ENCODE measurements around the gene PPP4R3B. TPM values are rescaled to one million over a fixed set of nuclear protein-coding genes. Genes with fewer than 3 reads are reported as not detected.

Gene PPP4R3B
- total RNA-seq = 10 to 100 TPM; 41.6 to 57.7 TPM
- 10 to 100 TPM; 17.4 to 20.3 TPM for polyA plus RNA-seq

DNA sequence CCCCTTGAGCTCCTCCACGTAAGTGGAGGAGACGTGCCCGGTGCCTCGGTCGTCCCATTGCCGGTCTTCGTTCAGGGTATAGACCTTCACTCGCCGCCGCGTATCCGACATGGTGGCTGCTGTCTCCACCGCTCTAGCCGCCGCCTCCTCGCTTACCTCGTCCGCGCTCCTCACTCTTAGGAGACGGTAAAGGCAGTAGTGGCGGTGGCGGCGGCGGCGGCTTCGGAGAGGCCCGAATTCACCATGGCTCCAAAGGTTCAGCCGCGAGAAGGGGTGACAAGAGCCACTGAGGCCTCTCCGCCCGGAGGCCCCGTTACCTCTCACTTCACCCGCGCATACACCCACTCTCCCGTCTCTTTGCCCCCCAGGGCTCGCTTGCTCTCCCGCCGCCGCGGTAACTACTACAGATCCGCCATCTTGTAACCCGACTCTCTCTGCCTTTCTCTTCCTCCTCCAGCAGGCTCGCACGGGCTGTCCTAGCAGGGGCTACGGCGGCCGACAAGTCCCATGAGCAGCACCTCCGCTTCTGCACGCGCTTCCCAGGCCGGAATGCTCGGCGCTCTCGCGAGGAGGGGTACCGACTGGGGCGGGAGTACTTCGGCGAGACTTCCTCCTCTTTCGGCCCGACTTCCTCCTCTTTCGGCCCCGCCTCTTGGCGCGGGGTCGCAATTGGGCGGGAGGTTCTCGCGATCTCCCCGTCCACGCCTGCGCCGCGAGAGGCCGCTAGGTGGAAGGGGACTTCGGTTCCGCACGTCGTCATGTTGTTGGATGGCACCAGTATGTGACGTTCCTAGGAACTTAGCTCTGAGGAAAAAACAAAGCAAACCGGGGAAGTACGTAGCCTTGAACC, at the start of gene PPP4R3B:
Gene PPP4R3B, minus strand, starts transcription at position 448 of the 850 bp plus-strand sequence. Its CDS starts 337 bp downstream, at position 111.
- peaks cover 6 to 37% (median 26%) of the 10 kb centered on the region in 4 donors for H3K4me1 ChIP-seq (ENCODE audit: control insufficient read depth in 4 of 4, insufficient read depth in 4 of 4, low read length in 3 of 4)
- TF ChIP-seq, protein P1, sequence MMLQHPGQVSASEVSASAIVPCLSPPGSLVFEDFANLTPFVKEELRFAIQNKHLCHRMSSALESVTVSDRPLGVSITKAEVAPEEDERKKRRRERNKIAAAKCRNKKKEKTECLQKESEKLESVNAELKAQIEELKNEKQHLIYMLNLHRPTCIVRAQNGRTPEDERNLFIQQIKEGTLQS (IDR thresholded peaks at IDR 0.05) = peak; percentile 73
- TF ChIP-seq, protein P2, sequence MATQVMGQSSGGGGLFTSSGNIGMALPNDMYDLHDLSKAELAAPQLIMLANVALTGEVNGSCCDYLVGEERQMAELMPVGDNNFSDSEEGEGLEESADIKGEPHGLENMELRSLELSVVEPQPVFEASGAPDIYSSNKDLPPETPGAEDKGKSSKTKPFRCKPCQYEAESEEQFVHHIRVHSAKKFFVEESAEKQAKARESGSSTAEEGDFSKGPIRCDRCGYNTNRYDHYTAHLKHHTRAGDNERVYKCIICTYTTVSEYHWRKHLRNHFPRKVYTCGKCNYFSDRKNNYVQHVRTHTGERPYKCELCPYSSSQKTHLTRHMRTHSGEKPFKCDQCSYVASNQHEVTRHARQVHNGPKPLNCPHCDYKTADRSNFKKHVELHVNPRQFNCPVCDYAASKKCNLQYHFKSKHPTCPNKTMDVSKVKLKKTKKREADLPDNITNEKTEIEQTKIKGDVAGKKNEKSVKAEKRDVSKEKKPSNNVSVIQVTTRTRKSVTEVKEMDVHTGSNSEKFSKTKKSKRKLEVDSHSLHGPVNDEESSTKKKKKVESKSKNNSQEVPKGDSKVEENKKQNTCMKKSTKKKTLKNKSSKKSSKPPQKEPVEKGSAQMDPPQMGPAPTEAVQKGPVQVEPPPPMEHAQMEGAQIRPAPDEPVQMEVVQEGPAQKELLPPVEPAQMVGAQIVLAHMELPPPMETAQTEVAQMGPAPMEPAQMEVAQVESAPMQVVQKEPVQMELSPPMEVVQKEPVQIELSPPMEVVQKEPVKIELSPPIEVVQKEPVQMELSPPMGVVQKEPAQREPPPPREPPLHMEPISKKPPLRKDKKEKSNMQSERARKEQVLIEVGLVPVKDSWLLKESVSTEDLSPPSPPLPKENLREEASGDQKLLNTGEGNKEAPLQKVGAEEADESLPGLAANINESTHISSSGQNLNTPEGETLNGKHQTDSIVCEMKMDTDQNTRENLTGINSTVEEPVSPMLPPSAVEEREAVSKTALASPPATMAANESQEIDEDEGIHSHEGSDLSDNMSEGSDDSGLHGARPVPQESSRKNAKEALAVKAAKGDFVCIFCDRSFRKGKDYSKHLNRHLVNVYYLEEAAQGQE (IDR thresholded peaks at IDR 0.05) = peak; percentile 85
- peak; percentile 52 to 62 for TF ChIP-seq RXRA (IDR thresholded peaks at IDR 0.05)
- TF ChIP-seq, protein P3, sequence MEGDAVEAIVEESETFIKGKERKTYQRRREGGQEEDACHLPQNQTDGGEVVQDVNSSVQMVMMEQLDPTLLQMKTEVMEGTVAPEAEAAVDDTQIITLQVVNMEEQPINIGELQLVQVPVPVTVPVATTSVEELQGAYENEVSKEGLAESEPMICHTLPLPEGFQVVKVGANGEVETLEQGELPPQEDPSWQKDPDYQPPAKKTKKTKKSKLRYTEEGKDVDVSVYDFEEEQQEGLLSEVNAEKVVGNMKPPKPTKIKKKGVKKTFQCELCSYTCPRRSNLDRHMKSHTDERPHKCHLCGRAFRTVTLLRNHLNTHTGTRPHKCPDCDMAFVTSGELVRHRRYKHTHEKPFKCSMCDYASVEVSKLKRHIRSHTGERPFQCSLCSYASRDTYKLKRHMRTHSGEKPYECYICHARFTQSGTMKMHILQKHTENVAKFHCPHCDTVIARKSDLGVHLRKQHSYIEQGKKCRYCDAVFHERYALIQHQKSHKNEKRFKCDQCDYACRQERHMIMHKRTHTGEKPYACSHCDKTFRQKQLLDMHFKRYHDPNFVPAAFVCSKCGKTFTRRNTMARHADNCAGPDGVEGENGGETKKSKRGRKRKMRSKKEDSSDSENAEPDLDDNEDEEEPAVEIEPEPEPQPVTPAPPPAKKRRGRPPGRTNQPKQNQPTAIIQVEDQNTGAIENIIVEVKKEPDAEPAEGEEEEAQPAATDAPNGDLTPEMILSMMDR (IDR thresholded peaks at IDR 0.05; ENCODE audit: low read depth, low read length, missing input control) = peak; percentile 42
- TF ChIP-seq FOXA2 (IDR thresholded peaks at IDR 0.05) = peak; percentile 56
- TF ChIP-seq SP1 (IDR thresholded peaks at IDR 0.05) = peak; percentile 88
- peak; percentile 51 to 68 for TF ChIP-seq HNF4A (conservative IDR thresholded peaks at IDR 0.05)
- peak; percentile 45 for TF ChIP-seq NR2F2 (IDR thresholded peaks at IDR 0.05)
- TF ChIP-seq FOXA1 (IDR thresholded peaks at IDR 0.05) = peak; percentile 77
- TF ChIP-seq, protein P4, sequence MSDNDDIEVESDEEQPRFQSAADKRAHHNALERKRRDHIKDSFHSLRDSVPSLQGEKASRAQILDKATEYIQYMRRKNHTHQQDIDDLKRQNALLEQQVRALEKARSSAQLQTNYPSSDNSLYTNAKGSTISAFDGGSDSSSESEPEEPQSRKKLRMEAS (IDR thresholded peaks at IDR 0.05) = peak; percentile 99
- peak; percentile 61 to 93 for TF ChIP-seq GABPA (IDR thresholded peaks at IDR 0.05 in 1 of 2, conservative IDR thresholded peaks at IDR 0.05 in 1 of 2)
- TF ChIP-seq HNF4G (IDR thresholded peaks at IDR 0.05) = no peak
- peak; percentile 31 to 68 for TF ChIP-seq EGR1 (IDR thresholded peaks at IDR 0.05; ENCODE audit: low read depth in 2 of 2)
- TF ChIP-seq RAD21 (IDR thresholded peaks at IDR 0.05) = peak; percentile 8 to 26
- peak in 1 of 2 donors; percentile 56 for TF ChIP-seq JUND (IDR thresholded peaks at IDR 0.05)
- peak; percentile 94 for TF ChIP-seq TAF1 (conservative IDR thresholded peaks at IDR 0.05)
- peak; percentile 99 for TF ChIP-seq YY1 (IDR thresholded peaks at IDR 0.05)
- TF ChIP-seq, protein P5, sequence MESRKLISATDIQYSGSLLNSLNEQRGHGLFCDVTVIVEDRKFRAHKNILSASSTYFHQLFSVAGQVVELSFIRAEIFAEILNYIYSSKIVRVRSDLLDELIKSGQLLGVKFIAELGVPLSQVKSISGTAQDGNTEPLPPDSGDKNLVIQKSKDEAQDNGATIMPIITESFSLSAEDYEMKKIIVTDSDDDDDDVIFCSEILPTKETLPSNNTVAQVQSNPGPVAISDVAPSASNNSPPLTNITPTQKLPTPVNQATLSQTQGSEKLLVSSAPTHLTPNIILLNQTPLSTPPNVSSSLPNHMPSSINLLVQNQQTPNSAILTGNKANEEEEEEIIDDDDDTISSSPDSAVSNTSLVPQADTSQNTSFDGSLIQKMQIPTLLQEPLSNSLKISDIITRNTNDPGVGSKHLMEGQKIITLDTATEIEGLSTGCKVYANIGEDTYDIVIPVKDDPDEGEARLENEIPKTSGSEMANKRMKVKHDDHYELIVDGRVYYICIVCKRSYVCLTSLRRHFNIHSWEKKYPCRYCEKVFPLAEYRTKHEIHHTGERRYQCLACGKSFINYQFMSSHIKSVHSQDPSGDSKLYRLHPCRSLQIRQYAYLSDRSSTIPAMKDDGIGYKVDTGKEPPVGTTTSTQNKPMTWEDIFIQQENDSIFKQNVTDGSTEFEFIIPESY (IDR thresholded peaks at IDR 0.05) = peak; percentile 100
- no peaks in the 10 kb centered on the region for H3K9me3 ChIP-seq (ENCODE audit: control insufficient read depth in 4 of 4, low read length in 3 of 4)
- DNase-seq (ENCODE audit: low spot score) = peak; percentile 97
- peak within 1 kb of the TSS; percentile 94 to 100 for H3K9ac ChIP-seq (ENCODE audit: low read depth in 1 of 2, low read length in 2 of 2)
- H3K4me3 ChIP-seq (ENCODE audit: low read depth in 1 of 3, low read length in 3 of 3) = peak within 1 kb of the TSS; percentile 58 to 100 (median 99)
- under 1% methylated on average over 82 of the region's 82 CpGs for WGBS
- no peaks in the 10 kb centered on the region for H3K27me3 ChIP-seq (ENCODE audit: control insufficient read depth in 4 of 4, insufficient read depth in 4 of 4, low read length in 3 of 4)
- H3K36me3 ChIP-seq (ENCODE audit: control insufficient read depth in 4 of 4, insufficient read depth in 3 of 4, low read depth in 1 of 4, low read length in 3 of 4) = peaks cover 0 to 12% (median 5%) of the 10 kb centered on the region in 4 donors
- peak within 1 kb of the TSS; percentile 96 to 99 for H3K27ac ChIP-seq (ENCODE audit: low read depth in 1 of 2, low read length in 2 of 2)
